Erythroblast (primary cell): Measurements from ENCODE around the gene MAP7.

ENCODE experiments used
- GATA1 ChIP-seq: IDR thresholded peaks from 2 replicates; pipeline ENCODE4 v1.6.1; 2011; ENCODE audit warnings: low read depth, mild to moderate bottlenecking, control low read depth, low read length, moderate library complexity
- POLR2A ChIP-seq: IDR thresholded peaks from 2 replicates; pipeline ENCODE4 v1.6.1; 2011; ENCODE audit warnings: mild to moderate bottlenecking, low read length

DNA sequence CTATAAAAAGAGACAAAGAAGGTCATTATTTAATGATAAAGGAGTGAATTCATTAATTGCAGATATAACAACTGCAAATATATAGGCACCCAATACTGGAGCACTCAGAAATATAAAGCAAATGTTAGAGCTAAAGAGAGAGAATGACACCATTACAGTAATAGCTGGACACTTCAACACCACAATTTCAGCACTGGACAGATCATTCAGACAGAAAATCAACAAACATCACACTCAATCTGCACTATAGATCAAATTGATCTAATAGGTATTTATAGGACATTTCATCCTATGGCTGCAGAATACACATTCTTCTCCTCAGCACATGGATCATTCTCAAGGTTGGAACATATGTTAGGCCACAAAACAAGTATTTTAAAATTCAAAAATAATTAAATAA is 72.7 kb downstream of the MAP7 start:
- TF ChIP-seq POLR2A (no peak), GATA1 (no peak)
